Astrocyte (in vitro differentiated cells and primary cell): ENCODE data around the gene CXorf49B. TPM values are rescaled to one million over a fixed set of nuclear protein-coding genes. Genes with fewer than 3 reads are reported as not detected.
"Not testable (repeated sequence)": the region's sequence is repeated elsewhere in the genome, so short reads cannot be mapped to it uniquely, and the experiment has no call there.

ENCODE experiments used
- DNase-seq: peaks from one replicate; pipeline ENCODE4 v3.0.0-alpha.2; 2010; ENCODE audit warnings: low read depth
- FAIRE-seq: peaks from 2 replicates; lab custom pipeline; 2011; peaks lifted over from hg19 to GRCh38; lab: Jason Lieb, UNC
- H2AFZ ChIP-seq: 2 replicates; pipeline ENCODE4 v1.6.0; 2012; ENCODE audit warnings: low read depth, low read length, inconsistent platforms
- H3K27ac ChIP-seq: 2 replicates; pipeline ENCODE4 v1.5.1; 2011; ENCODE audit warnings: low read depth, low read length, inconsistent platforms
- H3K27me3 ChIP-seq: 2 replicates; pipeline ENCODE4 v1.6.0; 2011; ENCODE audit warnings: low read length, inconsistent platforms; ENCODE audit not compliant: insufficient read depth
- H3K36me3 ChIP-seq: 2 replicates; pipeline ENCODE4 v1.5.1; 2011; ENCODE audit warnings: low read length, inconsistent platforms; ENCODE audit not compliant: insufficient read depth
- H3K4me1 ChIP-seq: 2 replicates; pipeline ENCODE4 v1.5.1; 2011; ENCODE audit warnings: low read length, inconsistent platforms; ENCODE audit not compliant: insufficient read depth
- H3K4me2 ChIP-seq: 2 replicates; pipeline ENCODE4 v1.6.0; 2012; ENCODE audit warnings: low read length, inconsistent platforms
- H3K4me3 ChIP-seq: 2 replicates; pipeline ENCODE4 v1.5.1; 2011; ENCODE audit warnings: low read depth, mild to moderate bottlenecking, low read length, inconsistent platforms; ENCODE audit not compliant: insufficient read depth
- H3K79me2 ChIP-seq: 2 replicates; pipeline ENCODE4 v1.6.0; 2012; ENCODE audit warnings: mild to moderate bottlenecking, low read length, inconsistent platforms; ENCODE audit not compliant: insufficient read depth
- H3K9ac ChIP-seq: 2 replicates; pipeline ENCODE4 v1.6.0; 2012; ENCODE audit warnings: mild to moderate bottlenecking, low read length, inconsistent platforms
- H3K9me3 ChIP-seq: 2 replicates; pipeline ENCODE4 v1.5.1; 2012; ENCODE audit warnings: low read depth, mild to moderate bottlenecking, low read length, inconsistent platforms; ENCODE audit not compliant: insufficient read depth
- H4K20me1 ChIP-seq: 2 replicates; pipeline ENCODE4 v1.6.0; 2012; ENCODE audit warnings: low read length, inconsistent platforms; ENCODE audit not compliant: insufficient read depth
- H3K27ac Mint-ChIP-seq: one replicate; pipeline ENCODE4 v1.8.0; 2021; ENCODE audit warnings: mild to moderate bottlenecking, mixed read lengths; ENCODE audit not compliant: unreplicated experiment
- H3K27me3 Mint-ChIP-seq: one replicate; pipeline ENCODE4 v1.8.0; 2021; ENCODE audit warnings: low read depth, mixed read lengths; ENCODE audit not compliant: unreplicated experiment
- H3K36me3 Mint-ChIP-seq: one replicate; pipeline ENCODE4 v1.8.0; 2021; ENCODE audit warnings: low read depth, mixed read lengths; ENCODE audit not compliant: unreplicated experiment
- H3K4me1 Mint-ChIP-seq: one replicate; pipeline ENCODE4 v1.8.0; 2021; ENCODE audit warnings: low read depth, mixed read lengths; ENCODE audit not compliant: unreplicated experiment
- H3K4me3 Mint-ChIP-seq: one replicate; pipeline ENCODE4 v1.8.0; 2021; ENCODE audit warnings: mild to moderate bottlenecking, moderate library complexity, mixed read lengths; ENCODE audit not compliant: unreplicated experiment
- H3K9me3 Mint-ChIP-seq: one replicate; pipeline ENCODE4 v1.8.0; 2021; ENCODE audit warnings: mild to moderate bottlenecking, mixed read lengths; ENCODE audit not compliant: unreplicated experiment
- total RNA-seq: library from RNA; stranded (reverse); gene quantifications from 2 replicates; pipeline ENCODE4 v1.2.1, GENCODE V29; 2021

The CXorf49B gene
- total RNA-seq, 1 donor from 2014 or later, result not detected

GRCh38 chrX:71720289-71720886 lies 42.8 kb upstream of the CXorf49B start:
- H3K9me3 Mint-ChIP-seq, H3K27me3 Mint-ChIP-seq, H3K9me3 ChIP-seq, H3K9ac ChIP-seq, H3K27me3 ChIP-seq, FAIRE-seq, H3K27ac Mint-ChIP-seq, H2AFZ ChIP-seq, H3K4me3 Mint-ChIP-seq, H3K79me2 ChIP-seq, H3K36me3 Mint-ChIP-seq, DNase-seq, H3K4me1 ChIP-seq, H3K36me3 ChIP-seq, H4K20me1 ChIP-seq, H3K27ac ChIP-seq, H3K4me3 ChIP-seq, H3K4me2 ChIP-seq, H3K4me1 Mint-ChIP-seq: not testable (repeated sequence)

GRCh38 chrX:71760688-71761281 lies 2.4 kb upstream of the CXorf49B start:
- H2AFZ ChIP-seq, result not testable (repeated sequence)

GRCh38 chrX:71764832-71765231 lies 1.7 kb downstream of the CXorf49B start:
- H3K4me1 ChIP-seq, H3K27me3 ChIP-seq, H3K36me3 Mint-ChIP-seq, H3K36me3 ChIP-seq, H3K27ac Mint-ChIP-seq, H3K4me1 Mint-ChIP-seq, H3K27me3 Mint-ChIP-seq, H3K4me3 Mint-ChIP-seq, H3K27ac ChIP-seq, H3K9me3 ChIP-seq, H3K4me2 ChIP-seq, DNase-seq, H3K4me3 ChIP-seq, H3K9me3 Mint-ChIP-seq, H4K20me1 ChIP-seq, H3K9ac ChIP-seq, H2AFZ ChIP-seq, H3K79me2 ChIP-seq: not testable (repeated sequence)
- peak; percentile 84 for FAIRE-seq

More at GRCh38 chrX:71760688-71761281, 2.4 kb upstream of the CXorf49B start:
- not testable (repeated sequence) for H3K27ac ChIP-seq, H3K36me3 ChIP-seq, H4K20me1 ChIP-seq, H3K9me3 ChIP-seq, H3K4me3 ChIP-seq, H3K79me2 ChIP-seq, H3K27ac Mint-ChIP-seq, H3K4me1 ChIP-seq, H3K27me3 Mint-ChIP-seq, DNase-seq, H3K9ac ChIP-seq, H3K36me3 Mint-ChIP-seq, H3K4me1 Mint-ChIP-seq, FAIRE-seq, H3K9me3 Mint-ChIP-seq, H3K4me3 Mint-ChIP-seq, H3K4me2 ChIP-seq, H3K27me3 ChIP-seq

- H3K27me3 Mint-ChIP-seq, H3K9ac ChIP-seq, H3K4me2 ChIP-seq, H4K20me1 ChIP-seq, H3K36me3 ChIP-seq, H3K9me3 Mint-ChIP-seq, H2AFZ ChIP-seq, H3K4me1 ChIP-seq, H3K27me3 ChIP-seq, H3K4me1 Mint-ChIP-seq, H3K79me2 ChIP-seq, H3K4me3 ChIP-seq, DNase-seq, H3K4me3 Mint-ChIP-seq, H3K9me3 ChIP-seq, H3K36me3 Mint-ChIP-seq, H3K27ac Mint-ChIP-seq, H3K27ac ChIP-seq: not testable (repeated sequence)
- peak; percentile 67 for FAIRE-seq
These were observed 2.5 kb downstream of the CXorf49B start for GRCh38 chrX:71765613-71766012.

GRCh38 chrX:71767134-71767533 lies 4.0 kb downstream of the CXorf49B start:
- not testable (repeated sequence) for H3K27ac Mint-ChIP-seq, H3K27me3 Mint-ChIP-seq, H3K4me3 Mint-ChIP-seq, H3K4me1 ChIP-seq, FAIRE-seq, H3K4me1 Mint-ChIP-seq, H3K27ac ChIP-seq, H3K9me3 Mint-ChIP-seq, H3K36me3 Mint-ChIP-seq, DNase-seq, H3K4me3 ChIP-seq, H2AFZ ChIP-seq, H3K79me2 ChIP-seq, H3K4me2 ChIP-seq, H3K9ac ChIP-seq, H3K36me3 ChIP-seq, H3K9me3 ChIP-seq, H4K20me1 ChIP-seq, H3K27me3 ChIP-seq

GRCh38 chrX:71778322-71778721 lies 15.2 kb downstream of the CXorf49B start:
- H3K9me3 ChIP-seq, H3K36me3 Mint-ChIP-seq, H3K4me2 ChIP-seq, FAIRE-seq, H3K4me3 ChIP-seq, H3K27ac ChIP-seq, H3K4me1 ChIP-seq, DNase-seq, H3K4me1 Mint-ChIP-seq, H4K20me1 ChIP-seq, H3K27me3 ChIP-seq, H3K36me3 ChIP-seq, H3K27ac Mint-ChIP-seq, H3K27me3 Mint-ChIP-seq, H3K9me3 Mint-ChIP-seq, H3K9ac ChIP-seq, H2AFZ ChIP-seq, H3K79me2 ChIP-seq, H3K4me3 Mint-ChIP-seq: not testable (repeated sequence)
